ENCODE data around the gene ENPP6. TPM values are rescaled to one million over a fixed set of nuclear protein-coding genes. Genes with fewer than 3 reads are reported as not detected.

Gene ENPP6
- total RNA-seq, 1 experiment from 2014 or later, result not detected

- H3K27ac ChIP-seq (ENCODE audit: low read length), result no peak overlapping the region
- H3K79me2 ChIP-seq (ENCODE audit: low read length), result no peaks in the 10 kb centered on the region
- H2AFZ ChIP-seq (ENCODE audit: low read length), result no peak overlapping the region
- H3K9me3 ChIP-seq (ENCODE audit: low read length), result no peaks in the 10 kb centered on the region
- peaks cover 23% of the 10 kb centered on the region; the same call in 1 of the 2 replicates for H3K27me3 ChIP-seq (ENCODE audit: low read length)
- no peaks in the 10 kb centered on the region for H3F3A ChIP-seq (ENCODE audit: low read length, unreplicated experiment)
- H3K4me1 ChIP-seq (ENCODE audit: insufficient read depth, low read length), result no peaks in the 10 kb centered on the region
- ATAC-seq (no peak), DNase-seq (no peak)
- ChIA-PET CTCF (no interaction called here), POLR2A (ENCODE audit: unreplicated experiment) (no interaction called here)
- H4K20me1 ChIP-seq (ENCODE audit: low read length), result no peaks in the 10 kb centered on the region
- H3K36me3 ChIP-seq (ENCODE audit: low read depth, low read length), result no peaks in the 10 kb centered on the region
- BruUV-seq (replicated peaks), result no TSS peak
- H3K9me2 ChIP-seq (replicated peaks; ENCODE audit: low read length), result no peaks in the 10 kb centered on the region
- H3K4me3 ChIP-seq (ENCODE audit: low read length), result no peak overlapping the region
- intact Hi-C loops (cut with micrococcal nuclease), result no loop called here
- no peak overlapping the region for H3K9ac ChIP-seq (ENCODE audit: low read length)
- no peak overlapping the region for H3K4me2 ChIP-seq (ENCODE audit: low read length)
- no peak for TF ChIP-seq EZH2 (IDR thresholded peaks at IDR 0.05; ENCODE audit: low read length, unreplicated experiment)
- TF ChIP-seq, protein P1, sequence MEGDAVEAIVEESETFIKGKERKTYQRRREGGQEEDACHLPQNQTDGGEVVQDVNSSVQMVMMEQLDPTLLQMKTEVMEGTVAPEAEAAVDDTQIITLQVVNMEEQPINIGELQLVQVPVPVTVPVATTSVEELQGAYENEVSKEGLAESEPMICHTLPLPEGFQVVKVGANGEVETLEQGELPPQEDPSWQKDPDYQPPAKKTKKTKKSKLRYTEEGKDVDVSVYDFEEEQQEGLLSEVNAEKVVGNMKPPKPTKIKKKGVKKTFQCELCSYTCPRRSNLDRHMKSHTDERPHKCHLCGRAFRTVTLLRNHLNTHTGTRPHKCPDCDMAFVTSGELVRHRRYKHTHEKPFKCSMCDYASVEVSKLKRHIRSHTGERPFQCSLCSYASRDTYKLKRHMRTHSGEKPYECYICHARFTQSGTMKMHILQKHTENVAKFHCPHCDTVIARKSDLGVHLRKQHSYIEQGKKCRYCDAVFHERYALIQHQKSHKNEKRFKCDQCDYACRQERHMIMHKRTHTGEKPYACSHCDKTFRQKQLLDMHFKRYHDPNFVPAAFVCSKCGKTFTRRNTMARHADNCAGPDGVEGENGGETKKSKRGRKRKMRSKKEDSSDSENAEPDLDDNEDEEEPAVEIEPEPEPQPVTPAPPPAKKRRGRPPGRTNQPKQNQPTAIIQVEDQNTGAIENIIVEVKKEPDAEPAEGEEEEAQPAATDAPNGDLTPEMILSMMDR (conservative IDR thresholded peaks at IDR 0.05; ENCODE audit: low read depth, low read length), result no peak
- TF ChIP-seq EZH2phosphoT487 (IDR thresholded peaks at IDR 0.05; ENCODE audit: borderline replicate concordance, low read length), result no peak
Measured at GRCh38 chr4:184174571-184175488, 42.8 kb downstream of the ENPP6 start.

GRCh38 chr4:184171011-184171410, 46.7 kb downstream of the ENPP6 start:
- no TSS peak for BruUV-seq (replicated peaks)
- Histone ChIP-seq H3F3A (ENCODE audit: low read length, unreplicated experiment) (no peaks in the 10 kb centered on the region), H3K36me3 (ENCODE audit: low read depth, low read length) (no peaks in the 10 kb centered on the region), H3K4me3 (ENCODE audit: low read length) (no peak overlapping the region), H3K79me2 (ENCODE audit: low read length) (no peaks in the 10 kb centered on the region), H2AFZ (ENCODE audit: low read length) (no peak overlapping the region), H3K9me2 (replicated peaks; ENCODE audit: low read length) (no peaks in the 10 kb centered on the region), H3K9me3 (ENCODE audit: low read length) (no peaks in the 10 kb centered on the region), H3K4me2 (ENCODE audit: low read length) (no peak overlapping the region), H3K27me3 (ENCODE audit: low read length) (peaks cover 20% of the 10 kb centered on the region; the same call in 1 of the 2 replicates), H3K4me1 (ENCODE audit: insufficient read depth, low read length) (no peaks in the 10 kb centered on the region; the same call in 1 of the 2 replicates), H3K9ac (ENCODE audit: low read length) (no peak overlapping the region), H4K20me1 (ENCODE audit: low read length) (no peaks in the 10 kb centered on the region), H3K27ac (ENCODE audit: low read length) (no peak overlapping the region)
- no peak for TF ChIP-seq EZH2phosphoT487 (IDR thresholded peaks at IDR 0.05; ENCODE audit: borderline replicate concordance, low read length)
- no peak for TF ChIP-seq EZH2 (IDR thresholded peaks at IDR 0.05; ENCODE audit: low read length, unreplicated experiment)
- intact Hi-C loops (cut with micrococcal nuclease), result no loop called here
- ChIA-PET CTCF (no interaction called here), POLR2A (ENCODE audit: unreplicated experiment) (no interaction called here)
- ATAC-seq (peak; percentile 55), DNase-seq (peak; percentile 55)

DNA sequence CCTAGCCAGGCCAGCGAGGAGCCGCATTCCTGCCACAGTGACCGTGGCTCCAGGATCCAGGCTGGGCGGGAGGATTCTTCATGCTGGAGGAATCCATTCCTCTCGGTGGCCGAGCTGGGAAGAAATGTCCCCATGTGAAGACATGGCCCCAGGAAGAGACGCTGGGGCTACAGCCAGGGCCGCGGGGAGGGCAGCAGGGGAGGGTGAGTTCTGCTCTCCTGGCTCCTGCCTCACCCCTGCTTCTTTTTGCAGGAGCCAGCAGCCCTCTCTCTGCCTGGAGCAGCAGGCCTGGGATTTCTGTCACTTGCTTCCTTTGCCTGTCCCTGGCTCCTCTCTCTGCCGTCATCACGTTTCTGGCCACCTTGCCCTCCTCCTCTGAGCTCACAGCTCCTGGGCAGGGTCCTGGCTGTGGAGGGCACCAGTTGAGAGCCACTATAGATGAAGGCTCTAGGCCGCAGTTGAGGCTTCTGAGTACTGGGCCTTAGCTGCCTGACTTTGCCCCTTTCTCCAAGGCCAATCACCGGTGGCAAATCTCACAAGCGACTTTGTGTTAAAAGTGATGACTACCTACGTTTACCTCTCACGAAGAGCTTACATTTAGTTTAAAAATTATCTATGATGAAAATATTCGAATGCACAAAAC, 48.3 kb downstream of the ENPP6 start:
- ATAC-seq (no peak), DNase-seq (no peak)
- Histone ChIP-seq H3K4me1 (ENCODE audit: insufficient read depth, low read length) (no peaks in the 10 kb centered on the region; the same call in 1 of the 2 replicates), H3K27me3 (ENCODE audit: low read length) (peaks cover 18% of the 10 kb centered on the region; the same call in 1 of the 2 replicates), H2AFZ (ENCODE audit: low read length) (no peak overlapping the region), H3K27ac (ENCODE audit: low read length) (no peak overlapping the region), H3K79me2 (ENCODE audit: low read length) (no peaks in the 10 kb centered on the region), H3F3A (ENCODE audit: low read length, unreplicated experiment) (no peaks in the 10 kb centered on the region), H3K36me3 (ENCODE audit: low read depth, low read length) (no peaks in the 10 kb centered on the region), H3K9me2 (replicated peaks; ENCODE audit: low read length) (no peaks in the 10 kb centered on the region), H4K20me1 (ENCODE audit: low read length) (no peaks in the 10 kb centered on the region), H3K9ac (ENCODE audit: low read length) (no peak overlapping the region), H3K9me3 (ENCODE audit: low read length) (no peaks in the 10 kb centered on the region), H3K4me3 (ENCODE audit: low read length) (no peak overlapping the region), H3K4me2 (ENCODE audit: low read length) (no peak overlapping the region)
- intact Hi-C loops (cut with micrococcal nuclease), result loop anchor here (5.0 kb wide), 1 partner anchor 697 kb away; no protein-coding TSS in a partner anchor
- TF ChIP-seq, protein P1 (conservative IDR thresholded peaks at IDR 0.05; ENCODE audit: low read depth, low read length), result no peak
- TF ChIP-seq EZH2 (IDR thresholded peaks at IDR 0.05; ENCODE audit: low read length, unreplicated experiment) (no peak), EZH2phosphoT487 (IDR thresholded peaks at IDR 0.05; ENCODE audit: borderline replicate concordance, low read length) (no peak)
- no TSS peak for BruUV-seq (replicated peaks)
- POLR2A ChIA-PET (ENCODE audit: unreplicated experiment), result no interaction called here
- CTCF ChIA-PET, result no interaction called here

All from PC-3 (cell line).